ENCODE results near the gene TTYH1.
"Not testable (repeated sequence)": the region's sequence is repeated elsewhere in the genome, so short reads cannot be mapped to it uniquely, and the experiment has no call there.

The TTYH1 gene

DNA sequence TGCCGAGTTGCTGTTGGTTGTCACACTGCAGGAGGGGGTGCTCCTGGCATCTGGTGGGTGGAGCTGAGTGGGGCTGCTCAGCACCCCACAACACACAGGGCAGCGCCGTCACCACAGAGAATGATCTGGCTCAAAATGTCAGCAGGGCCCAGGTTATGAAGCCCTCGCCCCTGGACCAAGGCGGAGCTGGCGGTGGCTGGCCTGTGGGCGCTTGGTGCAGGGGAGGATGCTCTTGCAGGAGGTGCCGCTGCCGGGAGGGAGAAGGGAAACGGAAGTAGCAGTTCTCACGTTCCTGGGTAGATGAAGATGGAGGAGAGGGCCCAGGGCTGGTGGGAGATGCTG lies 19.6 kb downstream of the TTYH1 start:
- Histone ChIP-seq H3K9me3 (ENCODE audit: insufficient read depth, low read length) (no peaks in the 10 kb centered on the region), H3K27me3 (ENCODE audit: insufficient read depth, insufficient read length) (no peaks in the 10 kb centered on the region), H3K4me1 (ENCODE audit: insufficient read depth, insufficient read length) (peaks cover 21% of the 10 kb centered on the region), H3K9ac (ENCODE audit: insufficient read length, low read depth) (no peak overlapping the region), H3K4me3 (ENCODE audit: insufficient read length, low read depth) (no peak overlapping the region), H3K36me3 (ENCODE audit: insufficient read depth, insufficient read length, low read length) (no peaks in the 10 kb centered on the region)
- no peak for DNase-seq (ENCODE audit: low read depth, low spot score)
- no peak for TF ChIP-seq SUZ12 (IDR thresholded peaks at IDR 0.05; ENCODE audit: extremely low read depth, insufficient read depth, insufficient read length)
- no peak for TF ChIP-seq ZNF274 (IDR thresholded peaks at IDR 0.05; ENCODE audit: low read depth, low read length)
- TF ChIP-seq YY1 (IDR thresholded peaks at IDR 0.05; ENCODE audit: insufficient read depth, insufficient read length): no peak

DNA sequence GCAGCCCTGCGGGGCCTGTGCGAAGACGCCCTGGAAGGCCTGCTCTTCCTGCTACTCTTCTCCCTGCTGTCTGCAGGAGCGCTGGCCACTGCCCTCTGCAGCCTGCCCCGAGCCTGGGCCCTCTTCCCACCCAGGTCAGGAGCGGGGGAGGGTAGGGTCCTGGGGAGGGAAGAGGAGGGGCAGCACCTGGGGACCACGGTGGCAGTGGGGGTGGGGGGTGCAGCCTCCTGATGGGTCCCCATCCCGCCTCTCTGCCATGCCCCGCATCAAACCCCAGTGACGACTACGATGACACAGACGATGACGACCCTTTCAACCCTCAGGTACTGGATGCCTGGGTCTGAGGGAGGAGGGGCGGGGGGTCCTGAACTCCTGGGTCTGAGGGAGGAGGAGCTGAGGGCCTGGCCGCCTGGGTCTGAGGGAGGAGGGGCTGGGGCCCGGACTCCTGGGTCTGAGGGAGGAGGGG lies 20.3 kb downstream of the TTYH1 start:
- Histone ChIP-seq H3K27me3 (ENCODE audit: insufficient read depth, insufficient read length) (no peaks in the 10 kb centered on the region), H3K36me3 (ENCODE audit: insufficient read depth, insufficient read length, low read length) (no peaks in the 10 kb centered on the region), H3K4me1 (ENCODE audit: insufficient read depth, insufficient read length) (peaks cover 20% of the 10 kb centered on the region), H3K9ac (ENCODE audit: insufficient read length, low read depth) (peak overlapping the region; percentile 70), H3K9me3 (ENCODE audit: insufficient read depth, low read length) (no peaks in the 10 kb centered on the region), H3K4me3 (ENCODE audit: insufficient read length, low read depth) (no peak overlapping the region)
- no peak for TF ChIP-seq ZNF274 (IDR thresholded peaks at IDR 0.05; ENCODE audit: low read depth, low read length)
- no peak for TF ChIP-seq SUZ12 (IDR thresholded peaks at IDR 0.05; ENCODE audit: extremely low read depth, insufficient read depth, insufficient read length)
- no peak for TF ChIP-seq YY1 (IDR thresholded peaks at IDR 0.05; ENCODE audit: insufficient read depth, insufficient read length)
- DNase-seq (ENCODE audit: low read depth, low spot score): no peak

DNA sequence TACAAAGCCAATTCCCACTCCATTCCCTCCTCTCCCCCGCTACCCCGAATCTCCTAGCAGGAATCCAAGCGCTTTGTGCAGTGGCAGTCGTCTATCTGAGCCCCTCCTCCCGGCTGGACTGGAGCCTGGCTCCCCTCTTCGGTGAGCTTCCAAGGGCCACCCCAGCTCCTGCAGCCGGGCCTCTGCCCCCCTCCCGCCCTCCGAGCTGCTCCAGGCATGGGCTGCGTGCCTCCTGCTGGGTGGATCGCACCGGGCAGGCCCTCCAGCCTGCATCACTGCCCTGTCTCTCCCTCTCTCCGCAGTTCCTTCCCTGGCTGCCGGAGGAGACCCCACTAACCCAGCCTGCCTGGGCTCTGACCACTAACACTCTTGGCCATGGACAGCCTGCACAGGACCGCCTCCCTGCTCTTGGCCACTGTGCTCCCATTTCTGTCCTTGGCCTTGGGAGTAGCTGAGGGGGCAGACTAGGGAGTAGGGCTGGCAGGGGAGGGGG lies 20.8 kb downstream of the TTYH1 start:
- no peaks in the 10 kb centered on the region for H3K9me3 ChIP-seq (ENCODE audit: insufficient read depth, low read length)
- TF ChIP-seq ZNF274 (IDR thresholded peaks at IDR 0.05; ENCODE audit: low read depth, low read length): no peak
- no peak for TF ChIP-seq SUZ12 (IDR thresholded peaks at IDR 0.05; ENCODE audit: extremely low read depth, insufficient read depth, insufficient read length)
- no peak for TF ChIP-seq YY1 (IDR thresholded peaks at IDR 0.05; ENCODE audit: insufficient read depth, insufficient read length)
- peaks cover 20% of the 10 kb centered on the region for H3K4me1 ChIP-seq (ENCODE audit: insufficient read depth, insufficient read length)
- H3K9ac ChIP-seq (ENCODE audit: insufficient read length, low read depth): peak overlapping the region; percentile 70
- no peaks in the 10 kb centered on the region for H3K36me3 ChIP-seq (ENCODE audit: insufficient read depth, insufficient read length, low read length)
- no peak overlapping the region for H3K4me3 ChIP-seq (ENCODE audit: insufficient read length, low read depth)
- no peak for DNase-seq (ENCODE audit: low read depth, low spot score)
- H3K27me3 ChIP-seq (ENCODE audit: insufficient read depth, insufficient read length): no peaks in the 10 kb centered on the region

DNA sequence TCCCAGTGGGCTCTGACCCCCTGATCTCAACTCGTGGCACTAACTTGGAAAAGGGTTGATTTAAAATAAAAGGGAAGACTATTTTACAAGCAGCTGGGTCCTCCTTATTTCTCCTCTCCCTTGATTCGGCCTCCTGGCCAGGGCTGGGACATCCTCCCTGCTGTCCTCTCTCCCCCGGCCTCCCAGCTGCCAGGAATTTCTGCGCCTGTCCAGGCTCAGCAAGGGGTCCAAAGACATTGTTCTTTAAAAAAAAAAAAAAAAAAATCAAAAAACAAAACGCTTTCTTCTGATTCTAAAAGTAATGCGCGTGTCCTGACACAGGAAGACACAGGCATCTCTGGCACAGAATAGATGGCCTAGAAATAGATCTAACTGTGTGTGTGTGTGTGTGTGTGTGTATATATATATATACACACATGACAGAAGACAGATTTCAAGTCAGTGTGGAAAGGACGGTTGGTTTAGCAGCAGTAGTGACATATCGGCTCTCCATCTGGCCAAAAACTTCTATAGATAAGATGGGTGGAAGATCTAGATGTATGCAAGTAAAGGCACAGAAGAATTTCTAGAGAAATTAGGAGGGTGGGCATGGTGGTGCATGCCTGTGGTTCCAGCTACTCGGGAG lies 21.5 kb downstream of the TTYH1 start:
- no peak for TF ChIP-seq YY1 (IDR thresholded peaks at IDR 0.05; ENCODE audit: insufficient read depth, insufficient read length)
- no peak for TF ChIP-seq ZNF274 (IDR thresholded peaks at IDR 0.05; ENCODE audit: low read depth, low read length)
- TF ChIP-seq SUZ12 (IDR thresholded peaks at IDR 0.05; ENCODE audit: extremely low read depth, insufficient read depth, insufficient read length): no peak
- Histone ChIP-seq H3K9me3 (ENCODE audit: insufficient read depth, low read length) (no peaks in the 10 kb centered on the region), H3K4me3 (ENCODE audit: insufficient read length, low read depth) (no peak overlapping the region), H3K36me3 (ENCODE audit: insufficient read depth, insufficient read length, low read length) (no peaks in the 10 kb centered on the region), H3K4me1 (ENCODE audit: insufficient read depth, insufficient read length) (peaks cover 20% of the 10 kb centered on the region), H3K9ac (ENCODE audit: insufficient read length, low read depth) (peak overlapping the region; percentile 70), H3K27me3 (ENCODE audit: insufficient read depth, insufficient read length) (no peaks in the 10 kb centered on the region)
- no peak for DNase-seq (ENCODE audit: low read depth, low spot score)

DNA sequence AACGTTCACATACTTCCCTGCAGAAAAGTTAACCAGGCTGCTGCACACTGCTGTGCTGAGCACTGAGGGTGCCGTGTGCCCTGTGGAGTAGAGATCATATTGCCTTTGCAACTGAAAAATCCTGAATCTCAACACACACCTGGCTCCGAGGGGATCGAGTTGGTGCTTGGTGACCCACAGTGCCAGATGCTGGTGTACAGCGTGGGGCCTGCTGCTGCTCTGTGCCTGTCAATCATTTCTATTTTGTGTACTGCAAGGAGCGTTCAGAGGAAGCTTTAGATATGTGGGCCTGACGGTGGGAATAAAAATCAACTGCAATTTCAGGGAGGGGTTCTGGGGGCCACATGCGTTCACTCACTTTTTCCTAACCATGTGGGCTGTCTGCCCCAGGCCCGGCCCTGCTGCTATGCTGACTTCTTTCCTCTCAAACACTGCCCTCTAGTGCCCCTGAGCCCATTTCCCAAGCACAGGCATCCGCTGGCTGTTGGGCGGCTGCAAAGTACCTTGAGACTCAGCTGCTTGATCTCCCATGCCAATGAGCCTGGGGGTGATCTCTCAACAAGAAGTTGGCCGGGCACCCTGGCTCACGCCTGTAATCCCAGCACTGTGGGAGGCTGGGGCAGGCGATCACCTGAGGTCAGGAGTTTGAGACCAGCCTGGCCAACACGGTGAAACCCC lies 24.0 kb downstream of the TTYH1 start:
- Histone ChIP-seq H3K9ac (ENCODE audit: insufficient read length, low read depth) (peak overlapping the region; percentile 44), H3K36me3 (ENCODE audit: insufficient read depth, insufficient read length, low read length) (peaks cover 3% of the 10 kb centered on the region), H3K4me3 (ENCODE audit: insufficient read length, low read depth) (no peak overlapping the region), H3K4me1 (ENCODE audit: insufficient read depth, insufficient read length) (peaks cover 20% of the 10 kb centered on the region), H3K27me3 (ENCODE audit: insufficient read depth, insufficient read length) (no peaks in the 10 kb centered on the region), H3K9me3 (ENCODE audit: insufficient read depth, low read length) (no peaks in the 10 kb centered on the region)
- DNase-seq (ENCODE audit: low read depth, low spot score): no peak
- TF ChIP-seq ZNF274 (IDR thresholded peaks at IDR 0.05; ENCODE audit: low read depth, low read length): no peak
- TF ChIP-seq SUZ12 (IDR thresholded peaks at IDR 0.05; ENCODE audit: extremely low read depth, insufficient read depth, insufficient read length): no peak
- TF ChIP-seq YY1 (IDR thresholded peaks at IDR 0.05; ENCODE audit: insufficient read depth, insufficient read length): no peak

DNA sequence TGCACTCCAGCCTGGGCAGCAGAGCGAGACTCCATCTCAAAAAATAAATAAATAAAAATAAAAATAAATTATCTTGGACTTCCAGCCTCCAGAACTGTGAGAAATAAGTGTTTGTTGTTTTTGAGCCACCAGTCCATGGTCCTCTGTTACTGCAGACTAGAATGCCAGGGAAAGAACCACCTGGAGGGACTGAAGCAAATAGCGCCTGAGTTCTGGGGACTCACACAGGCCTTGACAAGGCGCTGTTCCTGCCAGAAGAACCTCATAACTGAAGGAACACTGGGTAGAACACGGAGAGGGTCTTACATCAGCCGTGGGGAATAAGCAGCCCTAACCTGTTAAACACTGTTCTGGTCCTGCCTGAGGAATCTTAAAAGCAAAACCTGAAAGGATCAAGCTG lies 25.4 kb downstream of the TTYH1 start:
- TF ChIP-seq YY1 (IDR thresholded peaks at IDR 0.05; ENCODE audit: insufficient read depth, insufficient read length) (no peak), SUZ12 (IDR thresholded peaks at IDR 0.05; ENCODE audit: extremely low read depth, insufficient read depth, insufficient read length) (no peak), ZNF274 (IDR thresholded peaks at IDR 0.05; ENCODE audit: low read depth, low read length) (no peak)
- no peak for DNase-seq (ENCODE audit: low read depth, low spot score)
- H3K4me1 ChIP-seq (ENCODE audit: insufficient read depth, insufficient read length): peaks cover 11% of the 10 kb centered on the region

DNA sequence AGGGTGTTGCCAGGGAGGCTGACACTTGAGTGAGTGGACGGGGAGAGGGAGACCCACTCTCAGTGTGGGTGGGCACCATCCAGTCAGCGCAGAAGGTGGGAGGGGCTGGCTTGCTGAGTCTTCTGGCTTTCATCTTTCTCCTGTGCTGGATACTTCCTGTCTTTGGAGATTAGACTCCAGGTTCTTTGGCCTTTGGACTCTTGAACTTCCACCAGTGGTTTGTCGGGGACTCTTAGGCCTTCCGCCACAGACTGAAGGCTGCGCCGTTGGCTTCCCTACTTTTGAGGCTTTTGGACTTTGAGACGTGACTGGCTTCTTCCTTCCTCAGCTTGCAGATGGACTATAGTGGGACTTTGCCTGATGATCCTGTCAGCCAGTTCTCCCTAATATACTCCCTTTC lies 29.5 kb downstream of the TTYH1 start:
- H3K4me3 ChIP-seq (ENCODE audit: insufficient read length, low read depth): no peak overlapping the region
- H3K27me3 ChIP-seq (ENCODE audit: insufficient read depth, insufficient read length): no peaks in the 10 kb centered on the region
- DNase-seq (ENCODE audit: low read depth, low spot score): no peak
- peaks cover 19% of the 10 kb centered on the region for H3K36me3 ChIP-seq (ENCODE audit: insufficient read depth, insufficient read length, low read length)
- peaks cover 2% of the 10 kb centered on the region for H3K4me1 ChIP-seq (ENCODE audit: insufficient read depth, insufficient read length)
- TF ChIP-seq ZNF274 (IDR thresholded peaks at IDR 0.05; ENCODE audit: low read depth, low read length) (no peak), YY1 (IDR thresholded peaks at IDR 0.05; ENCODE audit: insufficient read depth, insufficient read length) (no peak), SUZ12 (IDR thresholded peaks at IDR 0.05; ENCODE audit: extremely low read depth, insufficient read depth, insufficient read length) (no peak)
- H3K9me3 ChIP-seq (ENCODE audit: insufficient read depth, low read length): no peaks in the 10 kb centered on the region
- no peak overlapping the region for H3K9ac ChIP-seq (ENCODE audit: insufficient read length, low read depth)

More for the DNA sequence above, 25.4 kb downstream of the TTYH1 start:
- no peak overlapping the region for H3K4me3 ChIP-seq (ENCODE audit: insufficient read length, low read depth)
- peaks cover 11% of the 10 kb centered on the region for H3K36me3 ChIP-seq (ENCODE audit: insufficient read depth, insufficient read length, low read length)
- H3K27me3 ChIP-seq (ENCODE audit: insufficient read depth, insufficient read length): no peaks in the 10 kb centered on the region
- no peaks in the 10 kb centered on the region for H3K9me3 ChIP-seq (ENCODE audit: insufficient read depth, low read length)
- H3K9ac ChIP-seq (ENCODE audit: insufficient read length, low read depth): no peak overlapping the region

DNA sequence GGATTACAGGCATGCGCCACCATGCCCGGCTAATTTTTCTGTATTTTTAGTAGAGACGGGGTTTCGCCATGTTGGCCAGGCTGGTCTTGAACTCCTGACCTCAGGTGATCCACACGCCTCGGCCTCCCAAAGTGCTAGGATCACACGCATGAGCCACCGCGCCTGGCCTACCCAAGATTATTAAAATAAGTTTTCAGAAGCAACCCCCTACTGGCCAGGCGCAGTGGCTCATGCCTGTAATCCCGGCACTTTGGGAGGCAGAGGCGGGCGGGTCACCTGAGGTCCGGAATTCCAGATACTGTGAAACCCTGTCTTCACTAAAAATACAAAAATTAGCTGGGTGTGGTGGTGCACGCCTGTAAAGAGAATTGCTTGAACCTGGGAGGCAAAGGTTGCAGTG lies 31.1 kb downstream of the TTYH1 start:
- DNase-seq (ENCODE audit: low read depth, low spot score); H3K9ac ChIP-seq (ENCODE audit: insufficient read length, low read depth): not testable (repeated sequence)
- H3K36me3 ChIP-seq (ENCODE audit: insufficient read depth, insufficient read length, low read length): peaks cover 31% of the 10 kb centered on the region

More for the DNA sequence above, 31.1 kb downstream of the TTYH1 start:
- not testable (repeated sequence) for H3K9me3 ChIP-seq (ENCODE audit: insufficient read depth, low read length); H3K4me3 ChIP-seq (ENCODE audit: insufficient read length, low read depth); H3K27me3 ChIP-seq (ENCODE audit: insufficient read depth, insufficient read length); H3K4me1 ChIP-seq (ENCODE audit: insufficient read depth, insufficient read length)
